Endothelial cell of umbilical vein (primary cell): ENCODE results near the gene DCTD.

Source experiments
- EZH2 ChIP-seq: IDR thresholded peaks from 2 replicates; pipeline ENCODE4 v1.6.1; 2012; ENCODE audit warnings: borderline replicate concordance, low read depth, mild to moderate bottlenecking, moderate library complexity, low read length, inconsistent platforms; ENCODE audit not compliant: severe bottlenecking
- MYC ChIP-seq: IDR thresholded peaks from one replicate; pipeline ENCODE4 v1.6.1; 2011; ENCODE audit warnings: mild to moderate bottlenecking, low read depth, low read length
- POLR2A ChIP-seq: IDR thresholded peaks from 2 replicates; pipeline ENCODE4 v1.6.1; 2012; ENCODE audit warnings: low read depth, mild to moderate bottlenecking, control low read depth, low read length
- POLR2AphosphoS5 ChIP-seq: IDR thresholded peaks from 2 replicates; pipeline ENCODE4 v1.6.1; 2012; ENCODE audit warnings: low read depth, mild to moderate bottlenecking, control low read depth, low read length, moderate library complexity; ENCODE audit not compliant: insufficient read depth
- TF ChIP-seq, protein P1 (sequence below), 2 donors: IDR thresholded peaks; 1 replicate in 1 of 2; 2 replicates in 1 of 2; pipeline ENCODE4 v1.5.1; 2011; ENCODE audit warnings: low read length in 2 of 2, mild to moderate bottlenecking in 2 of 2, moderate library complexity in 2 of 2, control low read depth in 1 of 2, inconsistent platforms in 1 of 2, low read depth in 1 of 2; ENCODE audit not compliant: insufficient read depth in 1 of 2; ENCODE audit errors: extremely low read depth in 1 of 2

DNA sequence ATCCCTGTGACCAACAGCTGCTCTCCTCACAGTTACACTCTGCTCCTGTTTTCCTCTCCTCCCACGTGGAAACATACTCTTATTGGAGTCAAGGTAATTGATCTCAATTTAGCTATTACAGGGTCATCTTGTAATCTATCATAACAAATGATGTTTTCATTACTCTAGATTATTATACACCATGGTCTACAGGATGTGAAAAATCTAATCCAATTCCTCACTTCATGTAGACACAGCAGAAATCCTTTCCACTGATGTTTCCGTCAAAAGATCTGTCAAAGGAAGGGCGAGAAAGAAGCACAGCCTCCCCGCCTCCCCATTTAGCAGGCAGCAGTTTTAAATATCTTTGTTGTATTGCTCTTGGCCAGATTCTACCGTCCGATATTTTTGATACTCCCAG, 13.7 kb upstream of the DCTD start:
- TF ChIP-seq, protein P1, sequence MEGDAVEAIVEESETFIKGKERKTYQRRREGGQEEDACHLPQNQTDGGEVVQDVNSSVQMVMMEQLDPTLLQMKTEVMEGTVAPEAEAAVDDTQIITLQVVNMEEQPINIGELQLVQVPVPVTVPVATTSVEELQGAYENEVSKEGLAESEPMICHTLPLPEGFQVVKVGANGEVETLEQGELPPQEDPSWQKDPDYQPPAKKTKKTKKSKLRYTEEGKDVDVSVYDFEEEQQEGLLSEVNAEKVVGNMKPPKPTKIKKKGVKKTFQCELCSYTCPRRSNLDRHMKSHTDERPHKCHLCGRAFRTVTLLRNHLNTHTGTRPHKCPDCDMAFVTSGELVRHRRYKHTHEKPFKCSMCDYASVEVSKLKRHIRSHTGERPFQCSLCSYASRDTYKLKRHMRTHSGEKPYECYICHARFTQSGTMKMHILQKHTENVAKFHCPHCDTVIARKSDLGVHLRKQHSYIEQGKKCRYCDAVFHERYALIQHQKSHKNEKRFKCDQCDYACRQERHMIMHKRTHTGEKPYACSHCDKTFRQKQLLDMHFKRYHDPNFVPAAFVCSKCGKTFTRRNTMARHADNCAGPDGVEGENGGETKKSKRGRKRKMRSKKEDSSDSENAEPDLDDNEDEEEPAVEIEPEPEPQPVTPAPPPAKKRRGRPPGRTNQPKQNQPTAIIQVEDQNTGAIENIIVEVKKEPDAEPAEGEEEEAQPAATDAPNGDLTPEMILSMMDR (IDR thresholded peaks at IDR 0.05; ENCODE audit: extremely low read depth in 1 of 2, insufficient read depth in 1 of 2, low read depth in 1 of 2, low read length in 2 of 2), result no peak
- no peak for TF ChIP-seq MYC
- TF ChIP-seq POLR2A, result no peak
- no peak for TF ChIP-seq EZH2
- TF ChIP-seq POLR2AphosphoS5, result no peak
